GM12878 (cell line): ENCODE results near the gene MAST4. TPM values are rescaled to one million over a fixed set of nuclear protein-coding genes. Genes with fewer than 3 reads are reported as not detected.

Experiments used
- ATAC-seq: fragments of 200-7000 bp; cut with Tn5 transposase; 3 replicates; pipeline ENCODE4 v1.9.1; 2020; ENCODE audit warnings: mild to moderate bottlenecking, moderate library complexity
- BruUV-seq: library from RNA; stranded (reverse); fragments of 400-500 nt; replicated peaks from 2 replicates; lab custom pipeline; 2021; lab: Mats Ljungman, UMichigan
- CTCF ChIA-PET: fragments of 300-600 bp; sonication (Branson Sonifier 250); formaldehyde crosslinking; extraction: SDS; loops from one replicate; lab custom pipeline; 2021; ENCODE audit warnings: inconsistent platforms; lab: Yijun Ruan, JAX
- POLR2A ChIA-PET: fragments of 350-600 bp; formaldehyde crosslinking; extraction: SDS; loops from one replicate; lab custom pipeline; 2021; ENCODE audit warnings: inconsistent platforms; lab: Charles Lee
- RAD21 ChIA-PET: fragments of 300-600 bp; sonication (Branson Sonifier 250); formaldehyde crosslinking; loops from one replicate; lab custom pipeline; 2023; ENCODE audit warnings: antibody characterized with exemption; ENCODE audit not compliant: unreplicated experiment; lab: Charles Lee
- SMC1A ChIA-PET: fragments of 300-600 bp; sonication (Branson Sonifier 250); formaldehyde crosslinking; loops from one replicate; lab custom pipeline; 2023; ENCODE audit not compliant: unreplicated experiment, uncharacterized antibody; lab: Charles Lee
- DNase-seq: peaks from one replicate; pipeline ENCODE4 v3.0.0-alpha.2; 2011; ENCODE audit warnings: low read depth, low spot score
- FAIRE-seq: peaks from 3 replicates; lab custom pipeline; 2011; peaks lifted over from hg19 to GRCh38; lab: Jason Lieb, UNC
- H2AFZ ChIP-seq: 2 replicates; pipeline ENCODE4 v1.6.0; 2011; ENCODE audit warnings: low read depth, low read length, control low read depth; ENCODE audit not compliant: control insufficient read depth
- H3K27ac ChIP-seq: 2 replicates; pipeline ENCODE4 v1.5.1; 2011; ENCODE audit warnings: control low read depth; ENCODE audit not compliant: control insufficient read depth, insufficient read depth
- H3K27me3 ChIP-seq, 2 experiments: replicated peaks in 1 of 2; 2 replicates each; pipeline versions ENCODE4 v1.6.0 to v1.6.1; 2011; ENCODE audit warnings: low read length in 1 of 2; ENCODE audit not compliant: control insufficient read depth in 2 of 2, insufficient read depth in 2 of 2
- H3K36me3 ChIP-seq, 2 experiments: 2 replicates each; pipeline ENCODE4 v1.5.1; 2011; ENCODE audit warnings: low read length in 1 of 2; ENCODE audit not compliant: control insufficient read depth in 2 of 2, insufficient read depth in 2 of 2
- H3K4me1 ChIP-seq: 2 replicates; pipeline ENCODE4 v1.6.1; 2011; ENCODE audit warnings: mild to moderate bottlenecking, low read length, moderate library complexity, mixed read lengths; ENCODE audit not compliant: control insufficient read depth, insufficient read depth
- H3K4me2 ChIP-seq: 2 replicates; pipeline ENCODE4 v1.6.0; 2011; ENCODE audit warnings: control low read depth; ENCODE audit not compliant: control insufficient read depth, insufficient read depth
- H3K4me3 ChIP-seq: fragments of 200-600 bp; sonication (generic); 2 replicates; pipeline ENCODE4 v1.5.1; 2016
- H3K79me2 ChIP-seq: 2 replicates; pipeline ENCODE4 v1.6.0; 2011; ENCODE audit warnings: low read length; ENCODE audit not compliant: control insufficient read depth, insufficient read depth
- H3K9ac ChIP-seq: 2 replicates; pipeline ENCODE4 v1.8.0; 2011; ENCODE audit warnings: low read length, control low read depth, mixed read lengths; ENCODE audit not compliant: control insufficient read depth, insufficient read depth
- H3K9me3 ChIP-seq: replicated peaks from 3 replicates; pipeline ENCODE4 v1.5.1; 2011; ENCODE audit warnings: mild to moderate bottlenecking, low read length; ENCODE audit not compliant: control insufficient read depth, insufficient read depth
- H4K20me1 ChIP-seq: 2 replicates; pipeline ENCODE4 v1.6.0; 2011; ENCODE audit not compliant: control insufficient read depth, insufficient read depth
- ASH2L ChIP-seq: fragments of 300-600, 200-600 bp; sonication (generic); IDR thresholded peaks from 2 replicates; pipeline ENCODE4 v1.6.1; 2017; ENCODE audit warnings: low read depth, mild to moderate bottlenecking, borderline replicate concordance
- BACH1 ChIP-seq: fragments of 450-650 bp; IDR thresholded peaks from 2 replicates; pipeline ENCODE4 v1.6.1; 2017; ENCODE audit warnings: mild to moderate bottlenecking, borderline replicate concordance
- CBX5 ChIP-seq: sonication (generic); IDR thresholded peaks from 2 replicates; pipeline ENCODE4 v1.6.1; 2016; ENCODE audit warnings: low read depth, moderate library complexity, mild to moderate bottlenecking, inconsistent platforms
- IKZF1 ChIP-seq: fragments of 450-650 bp; conservative IDR thresholded peaks from 2 replicates; pipeline ENCODE4 v1.6.1; 2017; ENCODE audit warnings: antibody characterized with exemption, mild to moderate bottlenecking
- MEF2A ChIP-seq: IDR thresholded peaks from 2 replicates; pipeline ENCODE4 v1.6.1; 2011; ENCODE audit warnings: low read depth, mild to moderate bottlenecking, low read length, moderate library complexity; ENCODE audit not compliant: insufficient read depth
- WGBS: methylation state at CpG from one replicate; pipeline ENCODE4 v1.1.6; 2016; ENCODE audit warnings: low lambda C conversion rate; ENCODE audit not compliant: insufficient replicate concordance, insufficient coverage; ENCODE audit errors: missing lambda C conversion rate; 5-methylcytosine and 5-hydroxymethylcytosine counted together
- in situ Hi-C: fragments of 300-500 bp; cut with MboI; formaldehyde crosslinking; loops from 9 replicates; pipeline ENCODE4 v1.14.3; 2018; ENCODE audit warnings: mixed read lengths
- intact Hi-C: fragments of 100-400 bp; cut with micrococcal nuclease; formaldehyde crosslinking; loops from one replicate; pipeline ENCODE4 v1.14.2; 2022; ENCODE audit not compliant: unreplicated experiment
- polyA plus RNA-seq, 11 experiments: library from polyadenylated mRNA; depleted of rRNA in 4 of 11; unstranded in 6 of 11; stranded (reverse) in 5 of 11; fragments of >200 nt; fragmentation: Nextera tagmentation in 4 of 11; fragmentation: Illumina TruSeq in 1 of 11; extraction: Ambion mirVana in 4 of 11; extraction: Trizol in 1 of 11; gene quantifications; 1 replicate in 1 of 11; 2 replicates in 10 of 11; pipeline versions ENCODE4 v1.2.1 to v1.2.3, GENCODE V29; 2011 to 2016; ENCODE audit warnings: inconsistent platforms in 2 of 11, missing spikeins in 2 of 11, low read depth in 1 of 11
- total RNA-seq, 4 experiments: library from RNA; depleted of rRNA in 3 of 4; stranded (reverse); fragments of >200 nt in 3 of 4; fragmentation: Illumina TruSeq in 1 of 4; extraction: Trizol in 1 of 4; gene quantifications; 2 replicates each; pipeline versions ENCODE4 v1.2.1 to v1.2.3, GENCODE V29; 2013 to 2021
- TF ChIP-seq, protein P1 (sequence below): IDR thresholded peaks from 2 replicates; pipeline ENCODE4 v1.6.1; 2011; ENCODE audit warnings: borderline replicate concordance, low read depth, mild to moderate bottlenecking, moderate library complexity, mixed read lengths, low read length; ENCODE audit not compliant: insufficient read depth; ENCODE audit errors: extremely low read length
- TF ChIP-seq, protein P2 (sequence below): fragments of 450-650 bp; IDR thresholded peaks from 2 replicates; pipeline ENCODE4 v1.6.1; 2016; ENCODE audit warnings: mild to moderate bottlenecking

MAST4 gene
- total and polyA plus RNA-seq, 10 of the 15 experiments (the other 5 are each of a cell fraction or from before 2014, with no cell fraction given): 0.02 to 1.6 (median 0.29) TPM; not detected in 1

DNA sequence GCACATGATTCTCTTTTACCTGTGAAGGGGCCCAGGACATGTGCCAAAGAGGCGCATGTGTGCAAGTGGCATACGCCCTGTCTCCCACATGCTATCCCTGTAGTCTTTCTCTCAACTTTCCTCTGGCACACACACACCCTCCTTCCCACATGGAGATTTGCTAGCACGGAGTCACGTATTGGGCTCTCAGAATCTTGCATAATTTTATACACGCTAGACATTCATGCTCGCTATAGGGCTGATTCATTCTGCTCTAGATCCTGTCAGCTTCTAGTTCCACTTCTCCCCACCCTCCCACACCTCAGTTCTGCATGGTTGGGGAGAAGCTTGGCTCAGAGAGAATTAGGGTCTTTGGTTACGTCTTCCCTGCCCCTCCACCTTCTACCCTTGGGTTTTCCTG lies 527.6 kb downstream of the MAST4 start:
- H3K27me3 ChIP-seq: no peaks in the 10 kb centered on the region; a peak in 1 of 4 replicates
- WGBS: 37% methylated on average over 7 of the region's 7 CpGs
- H3K9me3 ChIP-seq: no peaks in the 10 kb centered on the region
- no peaks in the 10 kb centered on the region for H3K36me3 ChIP-seq
- H3K4me3 ChIP-seq: no peak overlapping the region
- POLR2A ChIA-PET: no interaction called here
- DNase-seq (no peak), FAIRE-seq (no peak), ATAC-seq (no peak)
- TF ChIP-seq IKZF1: no peak
- TF ChIP-seq MEF2A: no peak
- TF ChIP-seq, protein P1, sequence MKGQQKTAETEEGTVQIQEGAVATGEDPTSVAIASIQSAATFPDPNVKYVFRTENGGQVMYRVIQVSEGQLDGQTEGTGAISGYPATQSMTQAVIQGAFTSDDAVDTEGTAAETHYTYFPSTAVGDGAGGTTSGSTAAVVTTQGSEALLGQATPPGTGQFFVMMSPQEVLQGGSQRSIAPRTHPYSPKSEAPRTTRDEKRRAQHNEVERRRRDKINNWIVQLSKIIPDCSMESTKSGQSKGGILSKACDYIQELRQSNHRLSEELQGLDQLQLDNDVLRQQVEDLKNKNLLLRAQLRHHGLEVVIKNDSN: no peak
- no peak for TF ChIP-seq BACH1
- TF ChIP-seq ASH2L: no peak
- TF ChIP-seq CBX5: no peak
- TF ChIP-seq, protein P2, sequence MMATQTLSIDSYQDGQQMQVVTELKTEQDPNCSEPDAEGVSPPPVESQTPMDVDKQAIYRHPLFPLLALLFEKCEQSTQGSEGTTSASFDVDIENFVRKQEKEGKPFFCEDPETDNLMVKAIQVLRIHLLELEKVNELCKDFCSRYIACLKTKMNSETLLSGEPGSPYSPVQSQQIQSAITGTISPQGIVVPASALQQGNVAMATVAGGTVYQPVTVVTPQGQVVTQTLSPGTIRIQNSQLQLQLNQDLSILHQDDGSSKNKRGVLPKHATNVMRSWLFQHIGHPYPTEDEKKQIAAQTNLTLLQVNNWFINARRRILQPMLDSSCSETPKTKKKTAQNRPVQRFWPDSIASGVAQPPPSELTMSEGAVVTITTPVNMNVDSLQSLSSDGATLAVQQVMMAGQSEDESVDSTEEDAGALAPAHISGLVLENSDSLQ: no peak
- H3K79me2 ChIP-seq: no peaks in the 10 kb centered on the region
- no peaks in the 10 kb centered on the region for H3K4me1 ChIP-seq
- SMC1A ChIA-PET: no interaction called here
- intact Hi-C loops (no loop called here), in situ Hi-C loops (no loop called here)
- RAD21 ChIA-PET: no interaction called here
- CTCF ChIA-PET: no interaction called here
- H4K20me1 ChIP-seq: no peaks in the 10 kb centered on the region
- no TSS peak for BruUV-seq
- H2AFZ ChIP-seq: no peak overlapping the region
- no peak overlapping the region for H3K4me2 ChIP-seq
- H3K27ac ChIP-seq: no peak overlapping the region
- H3K9ac ChIP-seq: no peak overlapping the region
